Suprapubic skin (tissue), 4 donors: ENCODE data around the gene STXBP5. TPM values are rescaled to one million over a fixed set of nuclear protein-coding genes. Genes with fewer than 3 reads are reported as not detected.

Source experiments
- DNase-seq, 2 donors: peaks; one replicate each; pipeline ENCODE4 v3.0.0-alpha.2; 2019; ENCODE audit warnings: low spot score in 2 of 2
- H3K27ac ChIP-seq: fragments of 200-600 bp; sonication (generic); one replicate; pipeline ENCODE4 v1.5.1; 2019
- H3K27me3 ChIP-seq: fragments of 200-600 bp; sonication (generic); one replicate; pipeline ENCODE4 v1.5.1; 2019
- H3K36me3 ChIP-seq: fragments of 200-600 bp; sonication (generic); one replicate; pipeline ENCODE4 v1.5.1; 2019
- H3K4me1 ChIP-seq: fragments of 200-600 bp; sonication (generic); one replicate; pipeline ENCODE4 v1.5.1; 2019
- H3K4me3 ChIP-seq: fragments of 200-600 bp; sonication (generic); one replicate; pipeline ENCODE4 v1.5.1; 2019; ENCODE audit warnings: mild to moderate bottlenecking
- H3K9me3 ChIP-seq: fragments of 200-600 bp; sonication (generic); one replicate; pipeline ENCODE4 v1.5.1; 2019
- EP300 ChIP-seq: sonication (generic); formaldehyde crosslinking; IDR thresholded peaks from one replicate; pipeline ENCODE4 v1.6.1; 2017; ENCODE audit warnings: antibody characterized with exemption
- POLR2A ChIP-seq, 2 donors: fragments of 450-650 bp; IDR thresholded peaks; one replicate each; pipeline ENCODE4 v1.6.1; 2017; ENCODE audit warnings: antibody characterized with exemption in 2 of 2, mild to moderate bottlenecking in 2 of 2, moderate library complexity in 2 of 2
- POLR2AphosphoS5 ChIP-seq, 3 donors: sonication (generic); formaldehyde crosslinking; IDR thresholded peaks; one replicate each; pipeline ENCODE4 v1.6.1; 2017; ENCODE audit warnings: antibody characterized with exemption in 3 of 3
- WGBS: methylation state at CpG from one replicate; pipeline ENCODE4 v1.1.5; 2018; 5-methylcytosine and 5-hydroxymethylcytosine counted together
- total RNA-seq, 4 donors: library from RNA; depleted of rRNA; stranded (reverse); fragments of >200 nt; gene quantifications; one replicate each; pipeline ENCODE4 v1.1.0, GENCODE V29; 2016
- TF ChIP-seq, protein P1 (sequence below), 2 donors: fragments of 200-600 bp in 1 of 2; fragments of 450-650 bp in 1 of 2; sonication (generic) in 1 of 2; IDR thresholded peaks; one replicate each; pipeline ENCODE4 v1.5.1; 2016 to 2019; ENCODE audit warnings: antibody characterized with exemption in 2 of 2, mild to moderate bottlenecking in 1 of 2, moderate library complexity in 1 of 2

Gene STXBP5
- total RNA-seq, 4 donors from 2014 or later: 55.0 to 65.5 (median 60.3) TPM

DNA sequence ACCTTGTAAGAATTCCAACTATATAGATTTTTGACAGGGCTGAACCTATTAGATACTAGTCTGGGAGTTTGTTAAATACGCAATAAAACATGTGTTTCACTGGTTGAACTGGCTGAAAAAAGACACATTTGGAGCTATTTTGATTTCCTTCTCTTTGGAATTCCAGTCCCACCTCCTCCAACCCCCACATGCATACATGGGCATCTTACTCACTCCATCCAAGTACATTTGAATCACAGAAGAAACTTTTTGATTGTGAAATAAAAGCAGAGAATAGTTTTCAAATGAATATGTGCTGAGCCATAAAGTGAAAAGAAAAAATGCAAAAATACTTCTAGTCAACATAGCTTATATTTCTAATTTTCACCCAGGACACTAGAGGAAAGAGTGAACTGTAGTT is 33.9 kb upstream of the STXBP5 start:
- Histone ChIP-seq H3K27me3 (no peaks in the 10 kb centered on the region), H3K4me3 (no peak overlapping the region), H3K27ac (no peak overlapping the region), H3K9me3 (no peaks in the 10 kb centered on the region), H3K4me1 (no peaks in the 10 kb centered on the region), H3K36me3 (no peaks in the 10 kb centered on the region)
- no peak for TF ChIP-seq EP300
- TF ChIP-seq, protein P1, sequence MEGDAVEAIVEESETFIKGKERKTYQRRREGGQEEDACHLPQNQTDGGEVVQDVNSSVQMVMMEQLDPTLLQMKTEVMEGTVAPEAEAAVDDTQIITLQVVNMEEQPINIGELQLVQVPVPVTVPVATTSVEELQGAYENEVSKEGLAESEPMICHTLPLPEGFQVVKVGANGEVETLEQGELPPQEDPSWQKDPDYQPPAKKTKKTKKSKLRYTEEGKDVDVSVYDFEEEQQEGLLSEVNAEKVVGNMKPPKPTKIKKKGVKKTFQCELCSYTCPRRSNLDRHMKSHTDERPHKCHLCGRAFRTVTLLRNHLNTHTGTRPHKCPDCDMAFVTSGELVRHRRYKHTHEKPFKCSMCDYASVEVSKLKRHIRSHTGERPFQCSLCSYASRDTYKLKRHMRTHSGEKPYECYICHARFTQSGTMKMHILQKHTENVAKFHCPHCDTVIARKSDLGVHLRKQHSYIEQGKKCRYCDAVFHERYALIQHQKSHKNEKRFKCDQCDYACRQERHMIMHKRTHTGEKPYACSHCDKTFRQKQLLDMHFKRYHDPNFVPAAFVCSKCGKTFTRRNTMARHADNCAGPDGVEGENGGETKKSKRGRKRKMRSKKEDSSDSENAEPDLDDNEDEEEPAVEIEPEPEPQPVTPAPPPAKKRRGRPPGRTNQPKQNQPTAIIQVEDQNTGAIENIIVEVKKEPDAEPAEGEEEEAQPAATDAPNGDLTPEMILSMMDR (IDR thresholded peaks at IDR 0.05): no peak
- TF ChIP-seq POLR2A (IDR thresholded peaks at IDR 0.05): no peak
- TF ChIP-seq POLR2AphosphoS5 (IDR thresholded peaks at IDR 0.05): no peak
- 92% methylated on average over 1 of the region's 1 CpG for WGBS
- no peak for DNase-seq

GRCh38 chr6:147173140-147173539 is 31.1 kb upstream of the STXBP5 start:
- H3K27me3 ChIP-seq: no peaks in the 10 kb centered on the region
- no peaks in the 10 kb centered on the region for H3K36me3 ChIP-seq
- no peaks in the 10 kb centered on the region for H3K9me3 ChIP-seq
- H3K4me3 ChIP-seq: no peak overlapping the region
- H3K4me1 ChIP-seq: no peaks in the 10 kb centered on the region
- no peak overlapping the region for H3K27ac ChIP-seq
- WGBS: 50% methylated on average over 5 of the region's 5 CpGs
- no peak for DNase-seq
- TF ChIP-seq EP300: no peak
- no peak for TF ChIP-seq POLR2A (IDR thresholded peaks at IDR 0.05)

DNA sequence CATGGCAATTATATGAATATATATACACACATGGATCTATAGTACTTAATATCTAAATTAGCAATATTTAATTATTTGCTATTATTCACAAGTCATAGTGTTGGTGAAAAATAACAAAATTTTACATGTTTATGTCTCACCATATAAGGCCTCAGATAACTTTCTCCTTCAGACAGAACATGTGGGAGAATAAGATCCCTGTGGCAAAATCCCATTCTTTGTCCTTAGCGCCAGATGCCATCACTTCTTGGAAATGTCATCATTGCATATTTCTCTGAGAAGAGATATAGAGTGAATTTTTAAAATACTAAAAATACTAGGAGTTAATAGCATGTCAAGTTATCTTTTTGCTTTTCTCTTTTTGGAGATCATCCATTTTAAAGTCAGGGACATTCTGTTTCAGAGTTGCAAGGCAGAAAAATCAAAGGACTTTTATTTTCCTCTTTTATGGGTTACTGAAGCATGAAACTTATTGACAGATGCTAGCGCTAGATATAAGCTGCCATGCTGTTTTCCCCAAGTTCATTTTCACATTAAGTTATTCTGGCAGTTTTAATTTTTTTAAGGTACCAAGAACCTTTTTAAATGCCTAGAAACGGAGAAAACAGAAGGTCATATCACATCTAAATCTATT is 30.4 kb upstream of the STXBP5 start:
- Histone ChIP-seq H3K27me3 (no peaks in the 10 kb centered on the region), H3K36me3 (no peaks in the 10 kb centered on the region), H3K4me3 (no peak overlapping the region), H3K27ac (no peak overlapping the region), H3K9me3 (no peaks in the 10 kb centered on the region), H3K4me1 (no peaks in the 10 kb centered on the region)
- TF ChIP-seq EP300: no peak
- TF ChIP-seq POLR2A (IDR thresholded peaks at IDR 0.05): no peak
- TF ChIP-seq, protein P1 (IDR thresholded peaks at IDR 0.05): no peak
- no peak for TF ChIP-seq POLR2AphosphoS5 (IDR thresholded peaks at IDR 0.05)
- WGBS: 92% methylated on average over 3 of the region's 3 CpGs
- no peak for DNase-seq

DNA sequence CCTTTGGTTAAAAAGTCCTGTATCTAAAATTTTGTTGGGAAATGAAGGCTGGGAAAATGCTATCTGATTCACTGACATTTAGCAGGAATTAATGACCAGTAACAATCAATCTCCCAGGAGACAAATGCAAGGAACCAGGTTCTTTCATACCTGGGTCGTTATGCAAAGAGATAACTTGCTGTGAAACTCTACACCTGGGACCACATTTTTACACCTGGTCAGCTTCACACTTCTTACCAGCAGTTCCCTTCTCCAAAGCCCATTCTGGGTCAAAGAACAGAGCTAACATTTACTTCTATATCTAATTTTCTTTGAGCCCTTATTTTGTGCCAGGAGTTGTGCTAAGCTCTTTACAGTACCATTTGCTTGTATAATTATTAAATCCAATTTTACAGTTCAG is 27.4 kb upstream of the STXBP5 start:
- Histone ChIP-seq H3K27me3 (no peaks in the 10 kb centered on the region), H3K9me3 (no peaks in the 10 kb centered on the region), H3K36me3 (no peaks in the 10 kb centered on the region), H3K4me3 (no peak overlapping the region), H3K27ac (no peak overlapping the region), H3K4me1 (no peaks in the 10 kb centered on the region)
- no peak for DNase-seq
- 13% methylated on average over 1 of the region's 1 CpG for WGBS
- TF ChIP-seq POLR2A (IDR thresholded peaks at IDR 0.05): no peak
- TF ChIP-seq, protein P1 (IDR thresholded peaks at IDR 0.05): no peak
- TF ChIP-seq EP300: no peak
- no peak for TF ChIP-seq POLR2AphosphoS5 (IDR thresholded peaks at IDR 0.05)

DNA sequence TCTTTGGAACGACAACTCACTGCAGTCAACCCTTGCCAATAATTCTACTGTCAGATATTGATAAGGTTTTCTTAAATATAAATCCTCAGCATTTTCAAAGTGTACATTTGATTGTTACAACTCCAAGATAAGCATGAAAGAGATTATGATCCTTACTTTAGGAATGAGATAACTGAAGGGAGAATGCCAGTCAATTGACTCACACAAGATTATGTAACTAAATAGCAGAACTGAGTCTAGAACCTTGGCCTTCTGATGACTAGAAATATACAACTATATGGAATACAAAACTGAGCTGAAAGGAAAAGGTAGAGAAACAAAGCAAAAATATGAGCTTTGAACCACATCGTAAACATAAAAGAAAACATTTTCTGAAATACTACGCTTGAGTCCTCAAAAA is 26.9 kb upstream of the STXBP5 start:
- H3K27me3 ChIP-seq: no peaks in the 10 kb centered on the region
- no peak overlapping the region for H3K4me3 ChIP-seq
- TF ChIP-seq, protein P1 (IDR thresholded peaks at IDR 0.05): no peak
- TF ChIP-seq POLR2A (IDR thresholded peaks at IDR 0.05): no peak
- TF ChIP-seq POLR2AphosphoS5 (IDR thresholded peaks at IDR 0.05): no peak
- no peak for TF ChIP-seq EP300
- H3K9me3 ChIP-seq: no peaks in the 10 kb centered on the region
- no peaks in the 10 kb centered on the region for H3K4me1 ChIP-seq
- no peak for DNase-seq
- H3K27ac ChIP-seq: no peak overlapping the region
- H3K36me3 ChIP-seq: no peaks in the 10 kb centered on the region
- 84% methylated on average over 3 of the region's 3 CpGs for WGBS

DNA sequence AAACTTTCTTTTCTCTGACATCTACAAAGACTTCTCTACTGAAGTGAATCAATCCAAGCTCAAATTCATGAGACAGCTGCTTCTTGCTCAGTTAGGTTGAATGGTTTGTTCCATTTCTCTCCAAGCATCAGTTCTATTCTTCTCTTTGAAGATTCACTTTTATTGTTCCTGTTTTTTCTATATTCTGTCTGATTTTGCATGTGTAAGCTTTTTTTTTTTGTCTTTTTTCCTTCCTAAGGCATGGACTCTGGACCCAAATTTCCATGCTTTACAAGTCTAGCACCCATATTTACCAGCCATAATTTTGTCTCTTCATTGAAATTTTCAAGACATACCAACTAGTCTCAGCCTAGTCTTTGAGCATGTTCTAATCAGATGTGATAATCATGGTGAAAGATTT is 25.9 kb upstream of the STXBP5 start:
- Histone ChIP-seq H3K4me3 (no peak overlapping the region), H3K9me3 (no peaks in the 10 kb centered on the region), H3K36me3 (no peaks in the 10 kb centered on the region), H3K4me1 (no peaks in the 10 kb centered on the region), H3K27ac (no peak overlapping the region), H3K27me3 (no peaks in the 10 kb centered on the region)
- TF ChIP-seq POLR2A (IDR thresholded peaks at IDR 0.05) (no peak), EP300 (no peak), POLR2AphosphoS5 (IDR thresholded peaks at IDR 0.05) (no peak)
- TF ChIP-seq, protein P1 (IDR thresholded peaks at IDR 0.05): no peak
- no peak for DNase-seq
